Left lung (tissue), 14 donors: ENCODE measurements around the gene MTHFD2. TPM values are rescaled to one million over a fixed set of nuclear protein-coding genes. Genes with fewer than 3 reads are reported as not detected.

Experiments
- ATAC-seq: fragments of 200-7000 bp; cut with Tn5 transposase; one replicate; pipeline ENCODE4 v1.9.1; 2020; ENCODE audit warnings: moderate library complexity
- DNase-seq, 4 donors: peaks; one replicate each; pipeline ENCODE4 v3.0.0-alpha.2; 2013 to 2020
- H3K27ac ChIP-seq, 2 donors: fragments of 200-600 bp; sonication (generic) in 1 of 2; one replicate each; pipeline versions ENCODE4 v1.5.0 to v1.8.0; 2020 to 2021
- H3K27me3 ChIP-seq, 2 donors: fragments of 200-600 bp; sonication (generic) in 1 of 2; one replicate each; pipeline versions ENCODE4 v1.5.0 to v1.8.0; 2020 to 2021
- H3K36me3 ChIP-seq, 2 donors: fragments of 200-600 bp; sonication (generic) in 1 of 2; one replicate each; pipeline versions ENCODE4 v1.5.0 to v1.8.0; 2020 to 2021
- H3K4me1 ChIP-seq, 2 donors: fragments of 200-600 bp; one replicate each; pipeline ENCODE4 v1.8.0; 2021
- H3K4me3 ChIP-seq, 2 donors: fragments of 200-600 bp; sonication (generic) in 1 of 2; one replicate each; pipeline versions ENCODE4 v1.5.0 to v1.8.0; 2020 to 2021; ENCODE audit warnings: mild to moderate bottlenecking in 1 of 2
- H3K9me3 ChIP-seq, 2 donors: fragments of 200-600 bp; sonication (generic) in 1 of 2; one replicate each; pipeline versions ENCODE4 v1.5.0 to v1.8.0; 2020 to 2021
- intact Hi-C, 2 donors: fragments of 100-400 bp; cut with DNase I; formaldehyde crosslinking; loops; one replicate each; pipeline versions ENCODE4 v1.11.2 to v1.14.2; 2022
- long read RNA-seq, 12 donors: library from polyadenylated mRNA in 2 of 12; unstranded in 2 of 12; transcript quantifications; one replicate each; pipeline ENCODE4 v2.0.0 and lab custom pipeline, GENCODE V29; 2019 to 2026
- polyA plus RNA-seq, 6 donors: library from polyadenylated mRNA; unstranded; fragments of 120-200 nt; gene quantifications; one replicate each; pipeline ENCODE4 v1.2.1, GENCODE V29; 2013; ENCODE audit not compliant: insufficient read length in 6 of 6
- total RNA-seq, 2 donors: library from RNA; stranded (reverse); fragmentation: NEBNext Ultra II Directional; extraction: Animal tissue kit (Norgen Biotek cat#: 25700); gene quantifications; one replicate each; pipeline ENCODE4 v1.2.1, GENCODE V29; 2021
- TF ChIP-seq, protein P1 (sequence below), 2 donors: fragments of 200-600 bp; sonication (generic) in 1 of 2; IDR thresholded peaks; one replicate each; pipeline versions ENCODE4 v1.5.0 to v1.8.0; 2021; ENCODE audit warnings: antibody characterized with exemption in 2 of 2
- donor health status: DM: no; HTN: yes; CAD: no.
- donor health status: DM: no; HTN: no; CAD: no.

The MTHFD2 gene
- total RNA-seq: 10 to 100 TPM; 44.6 to 81.2 TPM
- 10 to 100 TPM; 12.8 to 21.5 (median 15.7) TPM for polyA plus RNA-seq
- long read RNA-seq, donor 1, full-length matches to known transcripts: 5 of 5 reads
- long read RNA-seq, donor 1, partial matches to known transcripts: 0 of 5 reads
- long read RNA-seq, donor 1, other reads (novel, unspliced or antisense): 0 of 5 reads
- long read RNA-seq, donor 2, full-length matches to known transcripts: 9 of 9 reads
- long read RNA-seq, donor 2, partial matches to known transcripts: 0 of 9 reads
- long read RNA-seq, donor 2, other reads (novel, unspliced or antisense): 0 of 9 reads
- long read RNA-seq, donor 3, full-length matches to known transcripts: 4 of 4 reads
- long read RNA-seq, donor 3, partial matches to known transcripts: 0 of 4 reads
- long read RNA-seq, donor 3, other reads (novel, unspliced or antisense): 0 of 4 reads
- long read RNA-seq, donor 4, full-length matches to known transcripts: 20 of 28 reads
- long read RNA-seq, donor 4, partial matches to known transcripts: 0 of 28 reads
- long read RNA-seq, donor 4, other reads (novel, unspliced or antisense): 8 of 28 reads
- long read RNA-seq, donor 5, full-length matches to known transcripts: 4 of 4 reads
- long read RNA-seq, donor 5, partial matches to known transcripts: 0 of 4 reads
- long read RNA-seq, donor 5, other reads (novel, unspliced or antisense): 0 of 4 reads
- long read RNA-seq, donor 6, full-length matches to known transcripts: 8 of 8 reads
- long read RNA-seq, donor 6, partial matches to known transcripts: 0 of 8 reads
- long read RNA-seq, donor 6, other reads (novel, unspliced or antisense): 0 of 8 reads
- long read RNA-seq, donor 7, full-length matches to known transcripts: 1 of 1 reads
- long read RNA-seq, donor 7, partial matches to known transcripts: 0 of 1 reads
- long read RNA-seq, donor 7, other reads (novel, unspliced or antisense): 0 of 1 reads
- long read RNA-seq, donor 8, full-length matches to known transcripts: 9 of 9 reads
- long read RNA-seq, donor 8, partial matches to known transcripts: 0 of 9 reads
- long read RNA-seq, donor 8, other reads (novel, unspliced or antisense): 0 of 9 reads
- long read RNA-seq, donor 9: 0 reads
- long read RNA-seq, donor 10, full-length matches to known transcripts: 12 of 27 reads
- long read RNA-seq, donor 10, partial matches to known transcripts: 1 of 27 reads
- long read RNA-seq, donor 10, other reads (novel, unspliced or antisense): 14 of 27 reads
- long read RNA-seq, donor 11, full-length matches to known transcripts: 3 of 3 reads
- long read RNA-seq, donor 11, partial matches to known transcripts: 0 of 3 reads
- long read RNA-seq, donor 11, other reads (novel, unspliced or antisense): 0 of 3 reads
- long read RNA-seq, donor 12, partial matches to known transcripts: 83 of 83 reads
- long read RNA-seq, donor 12, other reads (novel, unspliced or antisense): 0 of 83 reads

DNA sequence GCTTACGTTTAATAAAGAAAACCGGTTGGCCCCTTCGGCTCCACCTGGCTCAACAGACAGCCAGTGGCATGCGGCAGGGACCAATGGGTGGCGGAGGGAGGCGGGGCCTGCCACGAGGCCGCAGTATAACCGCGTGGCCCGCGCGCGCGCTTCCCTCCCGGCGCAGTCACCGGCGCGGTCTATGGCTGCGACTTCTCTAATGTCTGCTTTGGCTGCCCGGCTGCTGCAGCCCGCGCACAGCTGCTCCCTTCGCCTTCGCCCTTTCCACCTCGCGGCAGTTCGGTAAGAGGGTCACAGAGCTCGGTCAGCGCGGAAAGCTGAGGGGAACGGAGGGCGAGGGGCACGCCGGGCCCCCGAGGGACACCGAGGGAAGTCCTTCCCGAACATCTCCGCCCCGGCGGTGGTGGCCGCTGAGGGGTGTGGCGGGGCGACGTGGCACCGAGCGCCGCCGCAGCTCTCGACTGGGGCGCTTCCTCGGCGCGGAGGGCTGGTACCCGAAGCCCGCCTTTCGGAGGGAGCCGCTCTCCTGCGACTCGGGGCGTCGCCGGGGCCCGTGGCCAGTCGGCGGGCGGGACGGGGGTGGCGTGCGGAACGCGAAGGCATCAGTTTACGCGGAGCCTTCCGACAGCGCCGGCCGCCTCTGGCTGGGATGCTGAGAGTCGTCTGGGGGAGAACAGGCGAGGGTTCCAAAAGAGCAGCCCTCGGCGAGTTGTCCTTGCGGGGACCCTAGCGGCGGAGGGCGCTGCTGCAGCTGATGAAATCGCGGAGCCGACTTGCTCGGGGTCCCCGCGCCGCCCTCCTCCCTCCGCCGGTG, at the start of gene MTHFD2:
Gene MTHFD2 (plus strand): TSS at position 155 of the 814 bp plus-strand sequence. CDS start 27 bp downstream, at position 182.
- Histone ChIP-seq H3K36me3 (peaks cover 0 to 6% of the 10 kb centered on the region in 2 donors), H3K27ac (peak within 1 kb of the TSS; percentile 86 to 97), H3K27me3 (no peaks in the 10 kb centered on the region), H3K4me3 (peak within 1 kb of the TSS; percentile 65 to 92), H3K4me1 (peaks cover 6 to 34% of the 10 kb centered on the region in 2 donors), H3K9me3 (no peaks in the 10 kb centered on the region)
- TF ChIP-seq, protein P1, sequence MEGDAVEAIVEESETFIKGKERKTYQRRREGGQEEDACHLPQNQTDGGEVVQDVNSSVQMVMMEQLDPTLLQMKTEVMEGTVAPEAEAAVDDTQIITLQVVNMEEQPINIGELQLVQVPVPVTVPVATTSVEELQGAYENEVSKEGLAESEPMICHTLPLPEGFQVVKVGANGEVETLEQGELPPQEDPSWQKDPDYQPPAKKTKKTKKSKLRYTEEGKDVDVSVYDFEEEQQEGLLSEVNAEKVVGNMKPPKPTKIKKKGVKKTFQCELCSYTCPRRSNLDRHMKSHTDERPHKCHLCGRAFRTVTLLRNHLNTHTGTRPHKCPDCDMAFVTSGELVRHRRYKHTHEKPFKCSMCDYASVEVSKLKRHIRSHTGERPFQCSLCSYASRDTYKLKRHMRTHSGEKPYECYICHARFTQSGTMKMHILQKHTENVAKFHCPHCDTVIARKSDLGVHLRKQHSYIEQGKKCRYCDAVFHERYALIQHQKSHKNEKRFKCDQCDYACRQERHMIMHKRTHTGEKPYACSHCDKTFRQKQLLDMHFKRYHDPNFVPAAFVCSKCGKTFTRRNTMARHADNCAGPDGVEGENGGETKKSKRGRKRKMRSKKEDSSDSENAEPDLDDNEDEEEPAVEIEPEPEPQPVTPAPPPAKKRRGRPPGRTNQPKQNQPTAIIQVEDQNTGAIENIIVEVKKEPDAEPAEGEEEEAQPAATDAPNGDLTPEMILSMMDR (IDR thresholded peaks at IDR 0.05): peak; percentile 61 to 84
- ATAC-seq: peak; percentile 99
- DNase-seq: peak; percentile 74 to 98 (median 92)
- intact Hi-C loops: no loop called here

DNA sequence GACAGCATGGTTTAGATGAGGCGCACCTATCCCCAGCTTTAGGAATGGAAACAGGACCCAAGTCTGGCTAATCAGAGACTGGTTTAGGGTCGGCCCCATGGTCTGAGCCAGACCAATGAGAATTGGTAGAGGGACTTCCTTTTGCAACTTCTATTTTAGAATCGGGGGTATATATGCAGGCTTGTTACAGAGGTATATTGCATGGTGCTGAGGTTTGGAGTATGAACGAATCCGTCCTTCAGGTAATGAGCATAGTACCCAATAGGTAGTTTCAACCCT, 49.2 kb upstream of the MTHFD2 start:
- TF ChIP-seq, protein P1 (IDR thresholded peaks at IDR 0.05): no peak
- no peaks in the 10 kb centered on the region for H3K9me3 ChIP-seq
- H3K27me3 ChIP-seq: no peaks in the 10 kb centered on the region
- no peak overlapping the region for H3K4me3 ChIP-seq
- no peak overlapping the region for H3K27ac ChIP-seq
- peaks cover 0 to 40% of the 10 kb centered on the region in 2 donors for H3K36me3 ChIP-seq
- intact Hi-C loops: no loop called here
- ATAC-seq (no peak), DNase-seq (no peak)
- peaks cover 5 to 25% of the 10 kb centered on the region in 2 donors for H3K4me1 ChIP-seq

DNA sequence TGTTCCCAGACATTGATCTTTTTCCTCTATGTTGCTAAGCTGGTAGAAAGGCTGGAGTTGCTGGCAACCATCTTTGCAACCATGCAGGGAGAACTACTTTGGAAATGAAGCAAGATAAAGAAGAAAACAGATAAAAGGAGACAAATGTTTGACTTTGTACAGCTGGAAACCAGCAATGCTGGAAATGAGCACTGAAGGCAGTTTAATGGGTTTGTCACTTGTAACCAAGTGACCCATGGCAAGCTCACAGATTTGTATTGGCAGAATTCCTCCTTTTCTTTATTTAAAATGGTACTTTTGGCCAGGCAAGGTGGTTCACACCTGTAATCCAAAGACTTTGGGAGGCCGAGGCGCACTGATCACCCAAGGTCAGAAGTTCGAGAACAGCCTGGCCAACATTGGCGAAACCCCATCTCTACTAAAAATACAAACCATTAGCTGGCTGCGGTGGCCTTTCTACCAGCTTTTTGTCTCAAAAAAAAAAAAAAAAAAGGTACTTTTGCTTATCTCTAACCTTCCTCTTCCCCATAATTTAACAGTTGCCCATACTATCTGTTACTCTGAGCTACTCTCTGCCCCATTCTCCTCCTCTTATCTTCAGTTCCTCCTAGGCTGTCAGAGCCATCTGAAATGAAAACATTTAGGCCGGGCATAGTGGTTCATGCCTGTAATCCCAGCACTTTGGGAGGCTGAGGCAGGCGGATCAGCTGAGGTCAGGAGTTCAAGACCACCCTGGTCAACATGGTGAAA, 48.7 kb upstream of the MTHFD2 start:
- no peaks in the 10 kb centered on the region for H3K27me3 ChIP-seq
- peaks cover 5 to 25% of the 10 kb centered on the region in 2 donors for H3K4me1 ChIP-seq
- no peak overlapping the region for H3K27ac ChIP-seq
- TF ChIP-seq, protein P1 (IDR thresholded peaks at IDR 0.05): no peak
- no peak for DNase-seq
- no peak overlapping the region for H3K4me3 ChIP-seq
- no peak for ATAC-seq
- no peaks in the 10 kb centered on the region for H3K9me3 ChIP-seq
- intact Hi-C loops: no loop called here
- peaks cover 0 to 41% of the 10 kb centered on the region in 2 donors for H3K36me3 ChIP-seq

DNA sequence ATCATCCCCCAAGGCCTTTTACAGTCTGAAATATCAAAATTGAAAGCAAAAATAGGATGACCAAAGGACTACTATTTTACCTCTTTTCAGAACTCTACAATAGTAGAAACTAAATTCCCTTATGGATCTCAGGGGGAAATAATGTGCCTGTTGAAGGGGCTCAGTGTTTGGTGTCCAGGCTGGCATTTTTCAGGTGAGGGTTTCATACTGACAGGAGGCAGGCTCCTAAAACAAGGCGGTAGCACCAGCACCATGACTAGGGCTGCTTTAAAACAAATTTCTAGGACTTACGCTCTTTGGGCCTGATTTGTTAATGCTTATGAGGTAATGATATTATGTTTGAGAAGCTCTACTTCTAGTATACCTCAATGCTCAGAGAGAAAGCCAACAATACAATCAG, 45.5 kb upstream of the MTHFD2 start:
- TF ChIP-seq, protein P1 (IDR thresholded peaks at IDR 0.05): no peak
- Histone ChIP-seq H3K4me3 (no peak overlapping the region), H3K27me3 (no peaks in the 10 kb centered on the region), H3K4me1 (peaks cover 5 to 11% of the 10 kb centered on the region in 2 donors), H3K9me3 (no peaks in the 10 kb centered on the region), H3K36me3 (peaks cover 0 to 73% of the 10 kb centered on the region in 2 donors), H3K27ac (no peak overlapping the region)
- intact Hi-C loops: no loop called here
- no peak for ATAC-seq
- DNase-seq: no peak
